ENCODE measurements around the gene SGMS1.

The SGMS1 gene

GRCh38 chr10:50336140-50336539 lies 287.6 kb downstream of the SGMS1 start:
- TF ChIP-seq CTCF (IDR thresholded peaks at IDR 0.05; ENCODE audit: borderline replicate concordance, control extremely low read depth, extremely low read depth, insufficient read depth, missing control alignments), result no peak
- in situ Hi-C loops (cut with MboI; ENCODE audit: low sequenced_read_pairs, unreplicated experiment), result no loop called here
- DNase-seq (ENCODE audit: low spot score), result no peak

- no peak for DNase-seq (ENCODE audit: low spot score)
- in situ Hi-C loops (cut with MboI; ENCODE audit: low sequenced_read_pairs, unreplicated experiment), result no loop called here
- no peak for TF ChIP-seq CTCF (IDR thresholded peaks at IDR 0.05; ENCODE audit: borderline replicate concordance, control extremely low read depth, extremely low read depth, insufficient read depth, missing control alignments)
Observed at GRCh38 chr10:50335397-50335796, 288.4 kb downstream of the SGMS1 start.

GRCh38 chr10:50334273-50334672 lies 289.5 kb downstream of the SGMS1 start:
- in situ Hi-C loops (cut with MboI; ENCODE audit: low sequenced_read_pairs, unreplicated experiment), result no loop called here
- DNase-seq (ENCODE audit: low spot score), result no peak
- no peak for TF ChIP-seq CTCF (IDR thresholded peaks at IDR 0.05; ENCODE audit: borderline replicate concordance, control extremely low read depth, extremely low read depth, insufficient read depth, missing control alignments)

- DNase-seq (ENCODE audit: low spot score), result no peak
- in situ Hi-C loops (cut with MboI; ENCODE audit: low sequenced_read_pairs, unreplicated experiment), result no loop called here
- TF ChIP-seq CTCF (IDR thresholded peaks at IDR 0.05; ENCODE audit: borderline replicate concordance, control extremely low read depth, extremely low read depth, insufficient read depth, missing control alignments), result no peak
Observed at GRCh38 chr10:50333872-50334271, 289.9 kb downstream of the SGMS1 start.

GRCh38 chr10:50332108-50332842 lies 291.5 kb downstream of the SGMS1 start:
- in situ Hi-C loops (cut with MboI; ENCODE audit: low sequenced_read_pairs, unreplicated experiment), result no loop called here
- TF ChIP-seq CTCF (IDR thresholded peaks at IDR 0.05; ENCODE audit: borderline replicate concordance, control extremely low read depth, extremely low read depth, insufficient read depth, missing control alignments), result no peak

GRCh38 chr10:50331486-50331885 lies 292.3 kb downstream of the SGMS1 start:
- in situ Hi-C loops (cut with MboI; ENCODE audit: low sequenced_read_pairs, unreplicated experiment), result no loop called here
- no peak for TF ChIP-seq CTCF (IDR thresholded peaks at IDR 0.05; ENCODE audit: borderline replicate concordance, control extremely low read depth, extremely low read depth, insufficient read depth, missing control alignments)
- no peak for DNase-seq (ENCODE audit: low spot score)

More at GRCh38 chr10:50332108-50332842, 291.5 kb downstream of the SGMS1 start:
- no peak for DNase-seq (ENCODE audit: low spot score)

All from GM13976 (cell line).